Natural killer cell (primary cell): Measurements from ENCODE around the gene BPIFB6. TPM values are rescaled to one million over a fixed set of nuclear protein-coding genes. Genes with fewer than 3 reads are reported as not detected.

Experiments
- ATAC-seq, 3 donors: fragments of 150-1000 bp in 2 of 3; fragments of 200-7000 bp in 1 of 3; cut with Tn5 transposase; 1 replicate in 1 of 3; 2 replicates in 2 of 3; pipeline ENCODE4 v1.10.0; 2021; ENCODE audit warnings: mild to moderate bottlenecking in 2 of 3, moderate library complexity in 2 of 3
- DNase-seq, 2 donors: peaks; one replicate each; pipeline versions ENCODE4 v3.0.0 to v3.0.0-alpha.2; 2013 to 2021; ENCODE audit warnings: mixed read lengths in 1 of 2
- H3K27ac ChIP-seq: one replicate; pipeline ENCODE4 v1.5.1; 2013; ENCODE audit warnings: mild to moderate bottlenecking, low read length
- H3K27me3 ChIP-seq: one replicate; pipeline ENCODE4 v1.6.1; 2013; ENCODE audit warnings: low read length; ENCODE audit not compliant: control insufficient read depth, insufficient read depth
- H3K36me3 ChIP-seq: one replicate; pipeline ENCODE4 v1.6.1; 2013; ENCODE audit warnings: low read length; ENCODE audit not compliant: control insufficient read depth, insufficient read depth
- H3K4me1 ChIP-seq: one replicate; pipeline ENCODE4 v1.6.1; 2013; ENCODE audit warnings: low read length; ENCODE audit not compliant: control insufficient read depth, insufficient read depth
- H3K4me3 ChIP-seq: one replicate; pipeline ENCODE4 v1.5.1; 2013; ENCODE audit warnings: low read length
- H3K9me3 ChIP-seq: one replicate; pipeline ENCODE4 v1.6.1; 2013; ENCODE audit warnings: low read length; ENCODE audit not compliant: control insufficient read depth, insufficient read depth
- H3K27ac Mint-ChIP-seq, 2 donors: one replicate each; pipeline ENCODE4 v1.8.0; 2022; ENCODE audit warnings: mild to moderate bottlenecking in 2 of 2, mixed read lengths in 2 of 2, moderate library complexity in 1 of 2
- H3K27me3 Mint-ChIP-seq, 2 donors: one replicate each; pipeline ENCODE4 v1.8.0; 2022; ENCODE audit warnings: low read depth in 2 of 2, mixed read lengths in 2 of 2
- H3K36me3 Mint-ChIP-seq: one replicate; pipeline ENCODE4 v1.8.0; 2022; ENCODE audit warnings: mixed read lengths
- H3K4me1 Mint-ChIP-seq, 2 donors: one replicate each; pipeline ENCODE4 v1.8.0; 2022; ENCODE audit warnings: mixed read lengths in 2 of 2
- H3K4me3 Mint-ChIP-seq: one replicate; pipeline ENCODE4 v1.8.0; 2022; ENCODE audit warnings: mild to moderate bottlenecking, moderate library complexity, mixed read lengths
- H3K9me3 Mint-ChIP-seq, 2 donors: one replicate each; pipeline ENCODE4 v1.8.0; 2022; ENCODE audit warnings: mixed read lengths in 2 of 2
- WGBS: methylation state at CpG from one replicate; pipeline ENCODE4 v1.1.7; 2013; ENCODE audit warnings: missing lambda C conversion rate; ENCODE audit not compliant: insufficient coverage; 5-methylcytosine and 5-hydroxymethylcytosine counted together
- intact Hi-C: fragments of 100-400 bp; cut with micrococcal nuclease; formaldehyde crosslinking; loops from one replicate; pipeline ENCODE4 v1.14.2; 2022
- total RNA-seq, 4 donors: library from RNA; stranded (reverse); fragments of 120-200 nt in 1 of 4; gene quantifications; one replicate each; pipeline versions ENCODE4 v1.2.3 to v1.2.4, GENCODE V29; 2013 to 2022
- TF ChIP-seq, protein P1 (sequence below): fragments of 200-600 bp; IDR thresholded peaks from one replicate; pipeline ENCODE4 v1.8.0; 2022; ENCODE audit warnings: antibody characterized with exemption

BPIFB6 gene
- total RNA-seq, 3 donors from 2014 or later (not counting 1 experiment from before 2014, with no cell fraction given) = not detected

DNA sequence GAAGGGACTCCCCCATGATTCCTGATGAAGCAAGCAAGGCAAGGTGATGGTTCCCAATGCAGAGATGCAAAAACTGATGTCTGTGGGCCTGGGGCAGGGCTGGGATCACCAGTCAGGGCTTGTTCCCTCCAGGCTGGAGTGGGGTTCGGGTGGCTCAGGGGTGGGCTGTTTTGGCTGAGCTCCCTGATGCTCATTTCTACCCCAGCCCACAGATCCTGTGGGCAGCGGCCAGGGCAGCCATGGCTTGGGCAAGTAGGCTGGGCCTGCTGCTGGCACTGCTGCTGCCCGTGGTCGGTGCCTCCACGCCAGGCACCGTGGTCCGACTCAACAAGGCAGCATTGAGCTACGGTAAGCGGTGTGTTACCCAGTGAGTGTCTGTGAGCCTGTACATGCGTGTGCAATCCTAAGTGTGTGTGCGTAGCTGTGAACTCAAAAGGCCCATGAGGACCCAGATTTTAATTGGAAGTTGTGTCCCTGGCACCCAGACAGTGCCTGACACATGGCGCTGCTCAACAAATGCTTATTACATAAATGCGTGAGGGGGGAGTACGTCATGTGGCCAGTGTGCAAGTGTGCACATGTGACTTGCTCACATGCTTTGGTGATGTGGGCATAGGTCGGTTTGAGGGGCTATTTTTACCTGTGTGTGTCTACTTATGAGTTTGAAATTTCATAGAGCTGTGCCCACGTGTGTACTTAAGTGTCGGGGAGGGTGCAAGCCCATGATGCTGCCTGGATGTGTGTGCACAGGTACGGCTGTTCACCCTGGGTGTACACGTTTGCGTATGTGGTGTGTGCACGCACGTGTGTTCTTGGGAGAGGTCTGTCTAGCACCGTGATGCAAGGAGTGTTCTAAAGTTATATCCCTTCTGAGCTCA lies 22.9 kb upstream of the BPIFB6 start:
- H3K9me3 Mint-ChIP-seq = no peaks in the 10 kb centered on the region
- peaks cover 0 to 5% of the 10 kb centered on the region in 2 donors for H3K4me1 Mint-ChIP-seq
- no peaks in the 10 kb centered on the region for H3K27me3 Mint-ChIP-seq
- Histone ChIP-seq H3K27ac (no peak overlapping the region), H3K4me3 (no peak overlapping the region), H3K27me3 (no peaks in the 10 kb centered on the region), H3K9me3 (no peaks in the 10 kb centered on the region), H3K4me1 (no peaks in the 10 kb centered on the region), H3K36me3 (no peaks in the 10 kb centered on the region)
- intact Hi-C loops = no loop called here
- no peak overlapping the region for H3K27ac Mint-ChIP-seq
- H3K4me3 Mint-ChIP-seq = no peak overlapping the region
- TF ChIP-seq, protein P1, sequence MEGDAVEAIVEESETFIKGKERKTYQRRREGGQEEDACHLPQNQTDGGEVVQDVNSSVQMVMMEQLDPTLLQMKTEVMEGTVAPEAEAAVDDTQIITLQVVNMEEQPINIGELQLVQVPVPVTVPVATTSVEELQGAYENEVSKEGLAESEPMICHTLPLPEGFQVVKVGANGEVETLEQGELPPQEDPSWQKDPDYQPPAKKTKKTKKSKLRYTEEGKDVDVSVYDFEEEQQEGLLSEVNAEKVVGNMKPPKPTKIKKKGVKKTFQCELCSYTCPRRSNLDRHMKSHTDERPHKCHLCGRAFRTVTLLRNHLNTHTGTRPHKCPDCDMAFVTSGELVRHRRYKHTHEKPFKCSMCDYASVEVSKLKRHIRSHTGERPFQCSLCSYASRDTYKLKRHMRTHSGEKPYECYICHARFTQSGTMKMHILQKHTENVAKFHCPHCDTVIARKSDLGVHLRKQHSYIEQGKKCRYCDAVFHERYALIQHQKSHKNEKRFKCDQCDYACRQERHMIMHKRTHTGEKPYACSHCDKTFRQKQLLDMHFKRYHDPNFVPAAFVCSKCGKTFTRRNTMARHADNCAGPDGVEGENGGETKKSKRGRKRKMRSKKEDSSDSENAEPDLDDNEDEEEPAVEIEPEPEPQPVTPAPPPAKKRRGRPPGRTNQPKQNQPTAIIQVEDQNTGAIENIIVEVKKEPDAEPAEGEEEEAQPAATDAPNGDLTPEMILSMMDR = no peak
- no peaks in the 10 kb centered on the region for H3K36me3 Mint-ChIP-seq
- DNase-seq (no peak), ATAC-seq (no peak)
- 90% methylated on average over 23 of the region's 23 CpGs for WGBS

DNA sequence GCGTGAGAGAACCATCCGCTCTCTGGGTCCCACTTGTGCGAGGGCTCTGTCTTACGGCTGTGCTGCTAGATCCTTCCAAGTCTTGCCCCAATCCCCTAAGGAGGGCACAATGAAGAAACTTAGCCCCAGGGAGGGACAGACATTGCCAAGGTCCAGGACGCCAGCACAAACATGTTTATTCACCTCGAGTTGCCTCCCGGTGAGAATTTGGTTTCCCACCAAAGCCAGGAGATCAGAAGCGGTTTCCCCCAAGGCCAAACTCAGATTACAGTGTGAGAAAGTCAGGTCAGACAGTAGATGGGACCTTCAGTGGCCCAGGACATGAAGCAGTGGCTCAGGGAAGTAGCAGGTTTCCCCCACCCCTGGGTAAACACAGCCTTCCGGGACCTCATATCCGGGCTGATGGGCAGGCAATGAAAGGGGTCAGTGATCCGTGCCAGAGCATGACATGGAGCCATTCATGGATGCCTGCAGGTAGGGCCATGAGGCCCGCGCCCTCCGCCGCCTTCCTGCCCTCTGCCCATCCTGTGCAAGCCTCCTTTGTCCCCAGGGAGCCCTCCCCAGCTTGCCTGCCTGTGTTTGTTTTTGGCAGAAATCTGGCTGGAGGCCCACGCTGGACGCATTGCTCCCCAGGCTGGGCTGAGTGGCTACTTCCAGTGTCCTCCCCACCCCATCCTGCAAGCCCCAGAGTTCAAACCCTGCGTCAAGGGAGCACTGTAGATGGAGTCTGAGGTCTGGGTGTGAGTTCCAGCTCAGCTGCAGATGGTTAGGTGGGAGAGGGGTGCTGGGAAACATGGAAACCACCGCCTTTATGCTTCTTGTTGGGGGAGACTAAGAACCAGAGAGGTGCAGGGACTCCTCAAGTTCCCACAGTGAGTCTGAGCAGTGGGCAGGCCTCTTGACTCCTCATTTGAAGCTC lies 22.0 kb upstream of the BPIFB6 start:
- Mint-ChIP-seq H3K4me3 (no peak overlapping the region), H3K9me3 (no peaks in the 10 kb centered on the region), H3K4me1 (peaks cover 2 to 5% of the 10 kb centered on the region in 2 donors), H3K27me3 (no peaks in the 10 kb centered on the region), H3K36me3 (no peaks in the 10 kb centered on the region), H3K27ac (no peak overlapping the region)
- ATAC-seq (no peak), DNase-seq (no peak)
- H3K4me3 ChIP-seq = no peak overlapping the region
- H3K4me1 ChIP-seq = no peaks in the 10 kb centered on the region
- no peaks in the 10 kb centered on the region for H3K36me3 ChIP-seq
- no peaks in the 10 kb centered on the region for H3K27me3 ChIP-seq
- WGBS = 80% methylated on average over 19 of the region's 19 CpGs
- TF ChIP-seq, protein P1 = no peak
- no peaks in the 10 kb centered on the region for H3K9me3 ChIP-seq
- H3K27ac ChIP-seq = no peak overlapping the region
- intact Hi-C loops = no loop called here

DNA sequence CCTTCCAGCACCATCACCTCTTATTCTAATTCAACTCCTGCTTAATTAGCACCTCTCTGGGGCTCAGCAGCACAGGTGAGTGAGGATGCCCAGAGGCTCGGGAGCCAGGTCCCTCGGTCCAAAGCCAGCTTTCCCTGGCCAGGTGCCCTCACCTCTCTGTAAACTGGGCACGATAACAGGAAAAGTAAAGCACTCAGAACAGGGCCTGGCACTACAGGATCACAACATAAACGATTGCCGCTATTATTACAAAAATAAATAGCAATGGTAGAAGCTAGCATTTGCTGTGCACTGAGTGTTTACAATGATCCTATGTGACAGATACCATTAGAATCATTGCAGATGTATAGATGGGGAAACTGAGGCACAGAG lies 21.3 kb upstream of the BPIFB6 start:
- TF ChIP-seq, protein P1 = no peak
- no peak for ATAC-seq
- DNase-seq = no peak
- Mint-ChIP-seq H3K27ac (no peak overlapping the region), H3K9me3 (no peaks in the 10 kb centered on the region), H3K4me3 (no peak overlapping the region), H3K4me1 (peaks cover 5 to 6% of the 10 kb centered on the region in 2 donors), H3K36me3 (no peaks in the 10 kb centered on the region), H3K27me3 (no peaks in the 10 kb centered on the region)
- Histone ChIP-seq H3K27me3 (no peaks in the 10 kb centered on the region), H3K36me3 (no peaks in the 10 kb centered on the region), H3K27ac (no peak overlapping the region), H3K4me1 (no peaks in the 10 kb centered on the region), H3K9me3 (no peaks in the 10 kb centered on the region), H3K4me3 (no peak overlapping the region)
- 90% methylated on average over 5 of the region's 5 CpGs for WGBS
- intact Hi-C loops = no loop called here
